Natural killer cell (primary cell): ENCODE data around the gene PAK6. TPM values are rescaled to one million over a fixed set of nuclear protein-coding genes. Genes with fewer than 3 reads are reported as not detected.

ENCODE experiments used
- ATAC-seq, 3 donors: fragments of 150-1000 bp in 2 of 3; fragments of 200-7000 bp in 1 of 3; cut with Tn5 transposase; 1 replicate in 1 of 3; 2 replicates in 2 of 3; pipeline ENCODE4 v1.10.0; 2021; ENCODE audit warnings: mild to moderate bottlenecking in 2 of 3, moderate library complexity in 2 of 3
- DNase-seq, 2 donors: peaks; one replicate each; pipeline versions ENCODE4 v3.0.0 to v3.0.0-alpha.2; 2013 to 2021; ENCODE audit warnings: mixed read lengths in 1 of 2
- H3K27ac ChIP-seq: one replicate; pipeline ENCODE4 v1.5.1; 2013; ENCODE audit warnings: mild to moderate bottlenecking, low read length
- H3K27me3 ChIP-seq: one replicate; pipeline ENCODE4 v1.6.1; 2013; ENCODE audit warnings: low read length; ENCODE audit not compliant: control insufficient read depth, insufficient read depth
- H3K36me3 ChIP-seq: one replicate; pipeline ENCODE4 v1.6.1; 2013; ENCODE audit warnings: low read length; ENCODE audit not compliant: control insufficient read depth, insufficient read depth
- H3K4me1 ChIP-seq: one replicate; pipeline ENCODE4 v1.6.1; 2013; ENCODE audit warnings: low read length; ENCODE audit not compliant: control insufficient read depth, insufficient read depth
- H3K4me3 ChIP-seq: one replicate; pipeline ENCODE4 v1.5.1; 2013; ENCODE audit warnings: low read length
- H3K9me3 ChIP-seq: one replicate; pipeline ENCODE4 v1.6.1; 2013; ENCODE audit warnings: low read length; ENCODE audit not compliant: control insufficient read depth, insufficient read depth
- H3K27ac Mint-ChIP-seq, 2 donors: one replicate each; pipeline ENCODE4 v1.8.0; 2022; ENCODE audit warnings: mild to moderate bottlenecking in 2 of 2, mixed read lengths in 2 of 2, moderate library complexity in 1 of 2
- H3K27me3 Mint-ChIP-seq, 2 donors: one replicate each; pipeline ENCODE4 v1.8.0; 2022; ENCODE audit warnings: low read depth in 2 of 2, mixed read lengths in 2 of 2
- H3K36me3 Mint-ChIP-seq: one replicate; pipeline ENCODE4 v1.8.0; 2022; ENCODE audit warnings: mixed read lengths
- H3K4me1 Mint-ChIP-seq, 2 donors: one replicate each; pipeline ENCODE4 v1.8.0; 2022; ENCODE audit warnings: mixed read lengths in 2 of 2
- H3K4me3 Mint-ChIP-seq: one replicate; pipeline ENCODE4 v1.8.0; 2022; ENCODE audit warnings: mild to moderate bottlenecking, moderate library complexity, mixed read lengths
- H3K9me3 Mint-ChIP-seq, 2 donors: one replicate each; pipeline ENCODE4 v1.8.0; 2022; ENCODE audit warnings: mixed read lengths in 2 of 2
- CTCF ChIP-seq: fragments of 200-600 bp; IDR thresholded peaks from one replicate; pipeline ENCODE4 v1.8.0; 2022; ENCODE audit warnings: antibody characterized with exemption
- WGBS: methylation state at CpG from one replicate; pipeline ENCODE4 v1.1.7; 2013; ENCODE audit warnings: missing lambda C conversion rate; ENCODE audit not compliant: insufficient coverage; 5-methylcytosine and 5-hydroxymethylcytosine counted together
- intact Hi-C: fragments of 100-400 bp; cut with micrococcal nuclease; formaldehyde crosslinking; loops from one replicate; pipeline ENCODE4 v1.14.2; 2022
- total RNA-seq, 4 donors: library from RNA; stranded (reverse); fragments of 120-200 nt in 1 of 4; gene quantifications; one replicate each; pipeline versions ENCODE4 v1.2.3 to v1.2.4, GENCODE V29; 2013 to 2022

Gene PAK6
- total RNA-seq, 3 donors from 2014 or later (not counting 1 experiment from before 2014, with no cell fraction given), result 7.6 to 10.9 (median 7.9) TPM

GRCh38 chr15:40287505-40287904 lies 48.6 kb downstream of the PAK6 start:
- TF ChIP-seq CTCF, result no peak
- peak overlapping the region in 1 of 2 donors; percentile 69 for H3K27ac Mint-ChIP-seq
- Histone ChIP-seq H3K9me3 (no peaks in the 10 kb centered on the region), H3K27me3 (peaks cover 4% of the 10 kb centered on the region), H3K4me1 (peaks cover 12% of the 10 kb centered on the region), H3K4me3 (no peak overlapping the region), H3K36me3 (peaks cover 52% of the 10 kb centered on the region), H3K27ac (no peak overlapping the region)
- H3K27me3 Mint-ChIP-seq, result no peaks in the 10 kb centered on the region
- ATAC-seq (no peak), DNase-seq (no peak)
- no peaks in the 10 kb centered on the region for H3K4me1 Mint-ChIP-seq
- intact Hi-C loops, result no loop called here
- 91% methylated on average over 3 of the region's 3 CpGs for WGBS
- no peaks in the 10 kb centered on the region for H3K36me3 Mint-ChIP-seq
- H3K4me3 Mint-ChIP-seq, result no peak overlapping the region
- H3K9me3 Mint-ChIP-seq, result no peaks in the 10 kb centered on the region

GRCh38 chr15:40287968-40288367 lies 49.1 kb downstream of the PAK6 start:
- Mint-ChIP-seq H3K27me3 (no peaks in the 10 kb centered on the region), H3K27ac (peak overlapping the region in 1 of 2 donors; percentile 69), H3K4me1 (no peaks in the 10 kb centered on the region), H3K9me3 (no peaks in the 10 kb centered on the region), H3K36me3 (no peaks in the 10 kb centered on the region), H3K4me3 (no peak overlapping the region)
- intact Hi-C loops, result no loop called here
- DNase-seq (no peak), ATAC-seq (no peak)
- no peak for TF ChIP-seq CTCF
- peaks cover 4% of the 10 kb centered on the region for H3K27me3 ChIP-seq
- 96% methylated on average over 4 of the region's 4 CpGs for WGBS
- peaks cover 56% of the 10 kb centered on the region for H3K36me3 ChIP-seq
- H3K4me3 ChIP-seq, result no peak overlapping the region
- H3K9me3 ChIP-seq, result no peaks in the 10 kb centered on the region
- H3K4me1 ChIP-seq, result peaks cover 8% of the 10 kb centered on the region
- no peak overlapping the region for H3K27ac ChIP-seq

- peak overlapping the region in 1 of 2 donors; percentile 33 for H3K27ac Mint-ChIP-seq
- DNase-seq (no peak), ATAC-seq (no peak)
- no peak for TF ChIP-seq CTCF
- WGBS, result 85% methylated on average over 6 of the region's 6 CpGs
- intact Hi-C loops, result no loop called here
- H3K36me3 Mint-ChIP-seq, result no peaks in the 10 kb centered on the region
- H3K4me1 ChIP-seq, result no peaks in the 10 kb centered on the region
- no peak overlapping the region for H3K4me3 Mint-ChIP-seq
- no peaks in the 10 kb centered on the region for H3K9me3 ChIP-seq
- H3K27ac ChIP-seq, result no peak overlapping the region
- H3K27me3 Mint-ChIP-seq, result no peaks in the 10 kb centered on the region
- peaks cover 69% of the 10 kb centered on the region for H3K36me3 ChIP-seq
- no peak overlapping the region for H3K4me3 ChIP-seq
- no peaks in the 10 kb centered on the region for H3K4me1 Mint-ChIP-seq
- no peaks in the 10 kb centered on the region for H3K27me3 ChIP-seq
- no peaks in the 10 kb centered on the region for H3K9me3 Mint-ChIP-seq
Measured at GRCh38 chr15:40289140-40289775, 50.4 kb downstream of the PAK6 start.

GRCh38 chr15:40290545-40290917 lies 51.7 kb downstream of the PAK6 start:
- no peaks in the 10 kb centered on the region for H3K9me3 Mint-ChIP-seq
- TF ChIP-seq CTCF, result no peak
- H3K27ac Mint-ChIP-seq, result no peak overlapping the region
- no peak overlapping the region for H3K4me3 ChIP-seq
- no peaks in the 10 kb centered on the region for H3K4me1 ChIP-seq
- H3K27me3 Mint-ChIP-seq, result no peaks in the 10 kb centered on the region
- ATAC-seq (no peak), DNase-seq (no peak)
- intact Hi-C loops, result no loop called here
- peaks cover 0 to 3% of the 10 kb centered on the region in 2 donors for H3K4me1 Mint-ChIP-seq
- H3K27me3 ChIP-seq, result no peaks in the 10 kb centered on the region
- no peaks in the 10 kb centered on the region for H3K9me3 ChIP-seq
- 95% methylated on average over 12 of the region's 12 CpGs for WGBS
- H3K36me3 ChIP-seq, result peaks cover 82% of the 10 kb centered on the region
- H3K4me3 Mint-ChIP-seq, result no peak overlapping the region
- no peak overlapping the region for H3K27ac ChIP-seq
- H3K36me3 Mint-ChIP-seq, result no peaks in the 10 kb centered on the region
